Measurements from ENCODE around the gene ERGIC2.
"Not testable (repeated sequence)": the region's sequence is repeated elsewhere in the genome, so short reads cannot be mapped to it uniquely, and the experiment has no call there.

Gene ERGIC2

DNA sequence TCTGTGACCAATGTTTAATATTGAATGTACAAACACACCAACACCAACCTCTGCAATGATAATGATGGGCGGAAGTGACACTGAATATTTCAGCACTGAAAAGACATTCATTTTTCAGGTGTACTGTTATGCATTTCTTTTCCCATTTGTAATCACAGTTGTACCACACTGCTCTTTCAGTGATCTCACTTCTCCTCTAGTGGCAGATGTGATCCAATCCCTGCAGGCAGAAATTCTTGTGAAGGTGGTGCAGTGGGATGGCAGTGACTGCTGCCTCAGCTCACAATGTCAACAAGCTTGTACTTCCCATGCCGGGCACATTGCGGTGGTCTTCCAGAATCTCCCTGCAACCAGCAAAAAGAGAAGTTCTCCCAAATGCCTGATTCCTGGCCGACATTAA is 23.0 kb upstream of the ERGIC2 start:
- Mint-ChIP-seq H3K27me3 (ENCODE audit: low read depth, poor library complexity) (peaks cover 3% of the 10 kb centered on the region), H3K9me3 (peaks cover 8% of the 10 kb centered on the region), H3K4me1 (no peaks in the 10 kb centered on the region), H3K27ac (peak overlapping the region; percentile 5), H3K4me3 (no peak overlapping the region), H3K36me3 (ENCODE audit: low read depth) (no peaks in the 10 kb centered on the region)
- DNase-seq = no peak
- TF ChIP-seq, protein P1, sequence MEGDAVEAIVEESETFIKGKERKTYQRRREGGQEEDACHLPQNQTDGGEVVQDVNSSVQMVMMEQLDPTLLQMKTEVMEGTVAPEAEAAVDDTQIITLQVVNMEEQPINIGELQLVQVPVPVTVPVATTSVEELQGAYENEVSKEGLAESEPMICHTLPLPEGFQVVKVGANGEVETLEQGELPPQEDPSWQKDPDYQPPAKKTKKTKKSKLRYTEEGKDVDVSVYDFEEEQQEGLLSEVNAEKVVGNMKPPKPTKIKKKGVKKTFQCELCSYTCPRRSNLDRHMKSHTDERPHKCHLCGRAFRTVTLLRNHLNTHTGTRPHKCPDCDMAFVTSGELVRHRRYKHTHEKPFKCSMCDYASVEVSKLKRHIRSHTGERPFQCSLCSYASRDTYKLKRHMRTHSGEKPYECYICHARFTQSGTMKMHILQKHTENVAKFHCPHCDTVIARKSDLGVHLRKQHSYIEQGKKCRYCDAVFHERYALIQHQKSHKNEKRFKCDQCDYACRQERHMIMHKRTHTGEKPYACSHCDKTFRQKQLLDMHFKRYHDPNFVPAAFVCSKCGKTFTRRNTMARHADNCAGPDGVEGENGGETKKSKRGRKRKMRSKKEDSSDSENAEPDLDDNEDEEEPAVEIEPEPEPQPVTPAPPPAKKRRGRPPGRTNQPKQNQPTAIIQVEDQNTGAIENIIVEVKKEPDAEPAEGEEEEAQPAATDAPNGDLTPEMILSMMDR (IDR thresholded peaks at IDR 0.05) = no peak

DNA sequence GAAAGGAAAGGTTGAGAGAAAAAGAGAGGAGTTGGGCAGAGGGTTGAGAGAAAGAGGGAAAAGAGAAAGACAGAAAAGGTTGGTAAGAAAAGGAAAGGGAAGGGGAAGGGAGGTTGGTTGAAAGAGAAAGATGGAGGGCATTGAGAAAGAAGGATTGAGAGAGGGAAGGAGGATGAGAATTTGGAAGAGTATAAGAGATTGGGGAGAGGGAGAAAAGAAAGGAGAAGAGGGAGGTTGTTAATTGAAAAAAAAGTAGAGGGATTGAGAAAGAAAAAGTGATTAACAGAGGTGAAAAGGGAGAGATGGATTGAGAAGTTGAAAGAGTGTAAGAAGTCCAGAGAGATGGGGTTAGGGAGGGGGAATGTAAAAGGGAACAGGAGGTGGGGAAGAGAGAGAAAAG is 21.5 kb upstream of the ERGIC2 start:
- Mint-ChIP-seq H3K4me1 (no peaks in the 10 kb centered on the region), H3K9me3 (peaks cover 5% of the 10 kb centered on the region), H3K4me3 (no peak overlapping the region), H3K36me3 (ENCODE audit: low read depth) (no peaks in the 10 kb centered on the region), H3K27ac (no peak overlapping the region), H3K27me3 (ENCODE audit: low read depth, poor library complexity) (peaks cover 6% of the 10 kb centered on the region)
- DNase-seq = no peak
- TF ChIP-seq, protein P1 (IDR thresholded peaks at IDR 0.05) = no peak

DNA sequence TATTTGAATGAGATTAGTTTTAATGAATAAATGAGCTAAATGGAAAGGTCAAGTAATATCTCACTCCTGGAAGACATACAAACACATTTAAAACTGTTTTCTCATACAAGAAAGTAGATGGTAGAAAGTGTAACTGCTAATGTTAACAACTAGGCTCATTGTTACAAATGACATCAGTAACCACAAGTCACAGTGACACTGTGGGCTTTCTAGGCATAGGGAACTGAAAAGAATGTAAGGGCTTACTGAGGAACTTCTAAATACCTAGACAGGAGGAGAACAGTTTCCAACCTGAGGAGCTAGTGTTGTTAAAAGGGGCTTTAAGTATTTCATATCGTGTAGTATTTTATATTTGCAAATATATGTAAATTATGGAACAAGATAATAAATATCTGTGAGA is 17.5 kb upstream of the ERGIC2 start:
- DNase-seq = no peak
- Mint-ChIP-seq H3K27me3 (ENCODE audit: low read depth, poor library complexity) (peaks cover 6% of the 10 kb centered on the region), H3K4me3 (no peak overlapping the region), H3K4me1 (no peaks in the 10 kb centered on the region), H3K27ac (no peak overlapping the region), H3K36me3 (ENCODE audit: low read depth) (no peaks in the 10 kb centered on the region), H3K9me3 (no peaks in the 10 kb centered on the region)
- TF ChIP-seq, protein P1 (IDR thresholded peaks at IDR 0.05) = no peak

- TF ChIP-seq, protein P1 (IDR thresholded peaks at IDR 0.05) = no peak
- Mint-ChIP-seq H3K27me3 (ENCODE audit: low read depth, poor library complexity) (peaks cover 3% of the 10 kb centered on the region), H3K4me3 (no peak overlapping the region), H3K27ac (no peak overlapping the region), H3K36me3 (ENCODE audit: low read depth) (no peaks in the 10 kb centered on the region), H3K9me3 (no peaks in the 10 kb centered on the region), H3K4me1 (no peaks in the 10 kb centered on the region)
- no peak for DNase-seq
Observed at GRCh38 chr12:29396774-29397173, 15.8 kb upstream of the ERGIC2 start.

GRCh38 chr12:29395356-29395755 is 14.4 kb upstream of the ERGIC2 start:
- peaks cover 3% of the 10 kb centered on the region for H3K27me3 Mint-ChIP-seq (ENCODE audit: low read depth, poor library complexity)
- H3K27ac Mint-ChIP-seq = no peak overlapping the region
- TF ChIP-seq, protein P1 (IDR thresholded peaks at IDR 0.05) = no peak
- no peak overlapping the region for H3K4me3 Mint-ChIP-seq
- H3K9me3 Mint-ChIP-seq = no peaks in the 10 kb centered on the region
- no peaks in the 10 kb centered on the region for H3K4me1 Mint-ChIP-seq
- no peak for DNase-seq
- no peaks in the 10 kb centered on the region for H3K36me3 Mint-ChIP-seq (ENCODE audit: low read depth)

DNA sequence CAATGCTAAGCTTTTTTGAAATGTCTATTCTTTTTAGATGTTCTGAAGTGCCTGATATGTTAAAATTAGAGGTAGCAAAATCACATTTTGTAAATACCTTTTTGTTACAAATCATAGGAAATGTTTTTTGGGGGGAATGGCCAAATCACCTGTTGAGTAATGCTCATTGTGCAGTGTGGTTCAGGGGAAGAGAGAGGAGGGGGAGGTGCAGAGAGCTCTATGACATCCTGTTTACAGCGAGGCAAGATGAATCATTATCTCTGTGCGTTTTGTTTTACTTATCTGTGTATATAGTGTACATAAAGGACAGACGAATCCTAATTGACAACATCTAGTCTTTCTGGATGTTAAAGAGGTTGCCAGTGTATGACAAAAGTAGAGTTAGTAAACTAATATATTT is 9.4 kb upstream of the ERGIC2 start:
- not testable (repeated sequence) for H3K36me3 Mint-ChIP-seq (ENCODE audit: low read depth); H3K27me3 Mint-ChIP-seq (ENCODE audit: low read depth, poor library complexity); H3K4me1 Mint-ChIP-seq; H3K4me3 Mint-ChIP-seq; H3K27ac Mint-ChIP-seq; H3K9me3 Mint-ChIP-seq; DNase-seq

Data from nephron progenitor cell (in vitro differentiated cells).